Body of pancreas (tissue), 4 donors: ENCODE measurements around the gene MOSMO.

ENCODE experiments used
- POLR2A ChIP-seq, 3 donors: fragments of 450-650 bp; IDR thresholded peaks; one replicate each; pipeline ENCODE4 v1.6.1; 2016; ENCODE audit warnings: antibody characterized with exemption in 3 of 3, mild to moderate bottlenecking in 2 of 3
- TF ChIP-seq, protein P1 (sequence below), 7 experiments: fragments of 450-650 bp in 4 of 7; fragments of 200-600 bp in 3 of 7; sonication (generic) in 3 of 7; IDR thresholded peaks; one replicate each; pipeline ENCODE4 v1.5.1; 2016 to 2019; ENCODE audit warnings: antibody characterized with exemption in 7 of 7

- TF ChIP-seq, protein P1, sequence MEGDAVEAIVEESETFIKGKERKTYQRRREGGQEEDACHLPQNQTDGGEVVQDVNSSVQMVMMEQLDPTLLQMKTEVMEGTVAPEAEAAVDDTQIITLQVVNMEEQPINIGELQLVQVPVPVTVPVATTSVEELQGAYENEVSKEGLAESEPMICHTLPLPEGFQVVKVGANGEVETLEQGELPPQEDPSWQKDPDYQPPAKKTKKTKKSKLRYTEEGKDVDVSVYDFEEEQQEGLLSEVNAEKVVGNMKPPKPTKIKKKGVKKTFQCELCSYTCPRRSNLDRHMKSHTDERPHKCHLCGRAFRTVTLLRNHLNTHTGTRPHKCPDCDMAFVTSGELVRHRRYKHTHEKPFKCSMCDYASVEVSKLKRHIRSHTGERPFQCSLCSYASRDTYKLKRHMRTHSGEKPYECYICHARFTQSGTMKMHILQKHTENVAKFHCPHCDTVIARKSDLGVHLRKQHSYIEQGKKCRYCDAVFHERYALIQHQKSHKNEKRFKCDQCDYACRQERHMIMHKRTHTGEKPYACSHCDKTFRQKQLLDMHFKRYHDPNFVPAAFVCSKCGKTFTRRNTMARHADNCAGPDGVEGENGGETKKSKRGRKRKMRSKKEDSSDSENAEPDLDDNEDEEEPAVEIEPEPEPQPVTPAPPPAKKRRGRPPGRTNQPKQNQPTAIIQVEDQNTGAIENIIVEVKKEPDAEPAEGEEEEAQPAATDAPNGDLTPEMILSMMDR (IDR thresholded peaks at IDR 0.05): no peak
- TF ChIP-seq POLR2A (IDR thresholded peaks at IDR 0.05): no peak
Measured at GRCh38 chr16:22075776-22076175, 67.9 kb downstream of the MOSMO start.
